ENCODE data around the gene MYF5. TPM values are rescaled to one million over a fixed set of nuclear protein-coding genes. Genes with fewer than 3 reads are reported as not detected.

Gene MYF5
- total RNA-seq, 1 experiment from 2014 or later = not detected

DNA sequence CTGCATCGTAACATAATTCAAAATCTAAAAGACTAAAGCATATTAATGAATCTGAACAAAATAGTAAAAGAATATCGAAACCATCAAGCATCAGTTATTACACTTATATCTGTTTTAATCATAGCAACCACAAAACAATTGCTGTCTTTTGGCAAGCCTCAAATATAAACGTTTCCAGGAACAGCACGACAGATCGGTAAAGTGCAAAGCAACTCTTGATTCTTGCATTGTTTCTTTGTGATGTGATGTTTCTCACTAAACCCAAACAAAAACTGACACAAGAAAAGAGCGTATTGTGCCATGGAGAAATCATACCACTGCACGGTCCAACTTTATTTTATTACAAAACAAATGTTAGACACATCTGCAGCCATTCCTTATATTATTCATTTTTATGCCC, 18.5 kb upstream of the MYF5 start (continued):
- TF ChIP-seq, protein P1, sequence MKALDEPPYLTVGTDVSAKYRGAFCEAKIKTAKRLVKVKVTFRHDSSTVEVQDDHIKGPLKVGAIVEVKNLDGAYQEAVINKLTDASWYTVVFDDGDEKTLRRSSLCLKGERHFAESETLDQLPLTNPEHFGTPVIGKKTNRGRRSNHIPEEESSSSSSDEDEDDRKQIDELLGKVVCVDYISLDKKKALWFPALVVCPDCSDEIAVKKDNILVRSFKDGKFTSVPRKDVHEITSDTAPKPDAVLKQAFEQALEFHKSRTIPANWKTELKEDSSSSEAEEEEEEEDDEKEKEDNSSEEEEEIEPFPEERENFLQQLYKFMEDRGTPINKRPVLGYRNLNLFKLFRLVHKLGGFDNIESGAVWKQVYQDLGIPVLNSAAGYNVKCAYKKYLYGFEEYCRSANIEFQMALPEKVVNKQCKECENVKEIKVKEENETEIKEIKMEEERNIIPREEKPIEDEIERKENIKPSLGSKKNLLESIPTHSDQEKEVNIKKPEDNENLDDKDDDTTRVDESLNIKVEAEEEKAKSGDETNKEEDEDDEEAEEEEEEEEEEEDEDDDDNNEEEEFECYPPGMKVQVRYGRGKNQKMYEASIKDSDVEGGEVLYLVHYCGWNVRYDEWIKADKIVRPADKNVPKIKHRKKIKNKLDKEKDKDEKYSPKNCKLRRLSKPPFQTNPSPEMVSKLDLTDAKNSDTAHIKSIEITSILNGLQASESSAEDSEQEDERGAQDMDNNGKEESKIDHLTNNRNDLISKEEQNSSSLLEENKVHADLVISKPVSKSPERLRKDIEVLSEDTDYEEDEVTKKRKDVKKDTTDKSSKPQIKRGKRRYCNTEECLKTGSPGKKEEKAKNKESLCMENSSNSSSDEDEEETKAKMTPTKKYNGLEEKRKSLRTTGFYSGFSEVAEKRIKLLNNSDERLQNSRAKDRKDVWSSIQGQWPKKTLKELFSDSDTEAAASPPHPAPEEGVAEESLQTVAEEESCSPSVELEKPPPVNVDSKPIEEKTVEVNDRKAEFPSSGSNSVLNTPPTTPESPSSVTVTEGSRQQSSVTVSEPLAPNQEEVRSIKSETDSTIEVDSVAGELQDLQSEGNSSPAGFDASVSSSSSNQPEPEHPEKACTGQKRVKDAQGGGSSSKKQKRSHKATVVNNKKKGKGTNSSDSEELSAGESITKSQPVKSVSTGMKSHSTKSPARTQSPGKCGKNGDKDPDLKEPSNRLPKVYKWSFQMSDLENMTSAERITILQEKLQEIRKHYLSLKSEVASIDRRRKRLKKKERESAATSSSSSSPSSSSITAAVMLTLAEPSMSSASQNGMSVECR (CRISPR knock-in tag; IDR thresholded peaks at IDR 0.05; ENCODE audit: borderline replicate concordance) = no peak
- no peak for TF ChIP-seq NFYB (CRISPR knock-in tag; conservative IDR thresholded peaks at IDR 0.05; ENCODE audit: low read depth)
- TF ChIP-seq, protein P2, sequence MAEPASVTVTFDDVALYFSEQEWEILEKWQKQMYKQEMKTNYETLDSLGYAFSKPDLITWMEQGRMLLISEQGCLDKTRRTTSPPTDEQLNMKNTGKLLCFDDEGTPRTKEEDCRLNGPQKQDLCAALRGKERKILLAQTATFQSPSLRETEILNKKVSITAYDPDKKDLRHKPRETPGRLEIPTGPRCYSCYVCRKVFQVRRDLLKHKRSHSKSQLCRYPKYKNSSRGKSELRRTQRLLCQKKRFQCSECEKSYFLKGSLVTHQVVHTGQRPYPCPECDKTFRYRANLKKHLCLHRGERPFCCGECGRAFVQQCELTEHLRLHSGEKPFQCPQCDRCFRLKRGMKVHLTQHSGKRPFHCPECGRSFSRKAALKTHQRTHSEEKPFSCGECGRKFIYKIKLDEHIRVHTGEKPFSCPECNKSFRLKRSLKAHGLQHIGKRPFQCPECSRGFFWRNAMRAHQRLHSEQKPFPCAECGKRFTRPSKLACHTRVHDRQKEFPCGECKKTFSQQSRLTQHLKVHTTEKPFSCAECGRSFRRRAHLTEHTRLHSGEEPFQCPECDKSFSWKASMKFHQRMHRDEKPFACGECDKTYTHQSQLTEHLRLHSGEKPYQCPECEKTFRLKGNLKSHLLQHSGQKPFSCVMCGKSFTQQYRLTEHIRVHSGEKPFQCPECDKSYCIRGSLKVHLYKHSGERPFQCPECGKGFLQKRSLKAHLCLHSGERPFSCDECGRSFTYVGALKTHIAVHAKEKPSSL (CRISPR knock-in tag; conservative IDR thresholded peaks at IDR 0.05) = no peak
- TF ChIP-seq, protein P3, sequence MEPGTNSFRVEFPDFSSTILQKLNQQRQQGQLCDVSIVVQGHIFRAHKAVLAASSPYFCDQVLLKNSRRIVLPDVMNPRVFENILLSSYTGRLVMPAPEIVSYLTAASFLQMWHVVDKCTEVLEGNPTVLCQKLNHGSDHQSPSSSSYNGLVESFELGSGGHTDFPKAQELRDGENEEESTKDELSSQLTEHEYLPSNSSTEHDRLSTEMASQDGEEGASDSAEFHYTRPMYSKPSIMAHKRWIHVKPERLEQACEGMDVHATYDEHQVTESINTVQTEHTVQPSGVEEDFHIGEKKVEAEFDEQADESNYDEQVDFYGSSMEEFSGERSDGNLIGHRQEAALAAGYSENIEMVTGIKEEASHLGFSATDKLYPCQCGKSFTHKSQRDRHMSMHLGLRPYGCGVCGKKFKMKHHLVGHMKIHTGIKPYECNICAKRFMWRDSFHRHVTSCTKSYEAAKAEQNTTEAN (CRISPR knock-in tag; IDR thresholded peaks at IDR 0.05) = no peak
- TF ChIP-seq, protein P4, sequence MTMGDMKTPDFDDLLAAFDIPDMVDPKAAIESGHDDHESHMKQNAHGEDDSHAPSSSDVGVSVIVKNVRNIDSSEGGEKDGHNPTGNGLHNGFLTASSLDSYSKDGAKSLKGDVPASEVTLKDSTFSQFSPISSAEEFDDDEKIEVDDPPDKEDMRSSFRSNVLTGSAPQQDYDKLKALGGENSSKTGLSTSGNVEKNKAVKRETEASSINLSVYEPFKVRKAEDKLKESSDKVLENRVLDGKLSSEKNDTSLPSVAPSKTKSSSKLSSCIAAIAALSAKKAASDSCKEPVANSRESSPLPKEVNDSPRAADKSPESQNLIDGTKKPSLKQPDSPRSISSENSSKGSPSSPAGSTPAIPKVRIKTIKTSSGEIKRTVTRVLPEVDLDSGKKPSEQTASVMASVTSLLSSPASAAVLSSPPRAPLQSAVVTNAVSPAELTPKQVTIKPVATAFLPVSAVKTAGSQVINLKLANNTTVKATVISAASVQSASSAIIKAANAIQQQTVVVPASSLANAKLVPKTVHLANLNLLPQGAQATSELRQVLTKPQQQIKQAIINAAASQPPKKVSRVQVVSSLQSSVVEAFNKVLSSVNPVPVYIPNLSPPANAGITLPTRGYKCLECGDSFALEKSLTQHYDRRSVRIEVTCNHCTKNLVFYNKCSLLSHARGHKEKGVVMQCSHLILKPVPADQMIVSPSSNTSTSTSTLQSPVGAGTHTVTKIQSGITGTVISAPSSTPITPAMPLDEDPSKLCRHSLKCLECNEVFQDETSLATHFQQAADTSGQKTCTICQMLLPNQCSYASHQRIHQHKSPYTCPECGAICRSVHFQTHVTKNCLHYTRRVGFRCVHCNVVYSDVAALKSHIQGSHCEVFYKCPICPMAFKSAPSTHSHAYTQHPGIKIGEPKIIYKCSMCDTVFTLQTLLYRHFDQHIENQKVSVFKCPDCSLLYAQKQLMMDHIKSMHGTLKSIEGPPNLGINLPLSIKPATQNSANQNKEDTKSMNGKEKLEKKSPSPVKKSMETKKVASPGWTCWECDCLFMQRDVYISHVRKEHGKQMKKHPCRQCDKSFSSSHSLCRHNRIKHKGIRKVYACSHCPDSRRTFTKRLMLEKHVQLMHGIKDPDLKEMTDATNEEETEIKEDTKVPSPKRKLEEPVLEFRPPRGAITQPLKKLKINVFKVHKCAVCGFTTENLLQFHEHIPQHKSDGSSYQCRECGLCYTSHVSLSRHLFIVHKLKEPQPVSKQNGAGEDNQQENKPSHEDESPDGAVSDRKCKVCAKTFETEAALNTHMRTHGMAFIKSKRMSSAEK (CRISPR knock-in tag; IDR thresholded peaks at IDR 0.05; ENCODE audit: borderline replicate concordance) = no peak

DNA sequence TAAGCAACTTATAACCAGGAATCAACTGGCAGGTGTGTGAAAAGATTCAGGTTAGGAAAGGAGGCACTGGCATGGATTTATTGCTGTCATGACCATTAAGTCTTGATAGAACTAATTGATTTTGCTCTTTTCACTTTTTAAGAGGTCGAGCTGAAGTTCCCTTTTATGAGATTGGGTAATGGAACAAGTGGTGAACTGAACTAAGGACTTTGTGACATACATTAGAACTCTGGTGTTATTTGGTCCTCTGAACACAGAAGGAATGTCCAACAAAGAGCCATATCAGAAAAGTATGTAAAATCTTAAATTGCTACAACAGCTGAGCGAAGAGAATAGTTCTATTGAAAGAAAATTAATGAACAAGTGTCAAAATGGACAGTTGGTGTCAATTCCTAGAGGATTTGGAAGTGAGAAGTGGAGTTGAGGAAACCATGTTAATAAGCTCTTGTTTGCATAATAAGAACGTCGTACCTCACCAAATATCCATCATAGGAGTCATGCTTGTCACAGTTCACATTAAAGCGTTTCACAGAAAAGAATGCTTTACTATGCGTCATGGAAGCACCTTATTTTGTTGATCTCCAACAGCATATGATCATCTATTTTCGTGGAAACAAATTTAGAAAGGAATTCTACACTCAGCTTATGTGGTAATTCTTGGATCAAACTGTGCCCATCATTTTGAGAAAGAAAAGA, 17.7 kb upstream of the MYF5 start:
- no peak overlapping the region for H3K4me3 Mint-ChIP-seq
- no peaks in the 10 kb centered on the region for H3K36me3 Mint-ChIP-seq
- no peak for DNase-seq (ENCODE audit: low spot score)
- H3K4me1 Mint-ChIP-seq = peaks cover 17% of the 10 kb centered on the region
- no peaks in the 10 kb centered on the region for H3K9me3 Mint-ChIP-seq
- ChIA-PET CTCF (interaction anchor here (1.0 to 1.8 kb wide), 3 partner anchors 9 to 15 kb away, joined by 3 to 5 read pairs (median 4); no protein-coding TSS in a partner anchor), POLR2A (no interaction called here)
- no peak overlapping the region for H3K27ac Mint-ChIP-seq
- TF ChIP-seq CREM (CRISPR knock-in tag; IDR thresholded peaks at IDR 0.05) (no peak), NR2C2 (CRISPR knock-in tag; IDR thresholded peaks at IDR 0.05) (no peak), ESRRA (CRISPR knock-in tag; IDR thresholded peaks at IDR 0.05; ENCODE audit: borderline replicate concordance) (no peak), RORB (CRISPR knock-in tag; IDR thresholded peaks at IDR 0.05) (no peak), SP1 (CRISPR knock-in tag; conservative IDR thresholded peaks at IDR 0.05) (no peak), ZNF263 (CRISPR knock-in tag; IDR thresholded peaks at IDR 0.05; ENCODE audit: low read depth) (no peak), GABPB1 (CRISPR knock-in tag; IDR thresholded peaks at IDR 0.05) (no peak)
- TF ChIP-seq, protein P3 (CRISPR knock-in tag; IDR thresholded peaks at IDR 0.05) = no peak
- TF ChIP-seq, protein P5, sequence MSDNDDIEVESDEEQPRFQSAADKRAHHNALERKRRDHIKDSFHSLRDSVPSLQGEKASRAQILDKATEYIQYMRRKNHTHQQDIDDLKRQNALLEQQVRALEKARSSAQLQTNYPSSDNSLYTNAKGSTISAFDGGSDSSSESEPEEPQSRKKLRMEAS (CRISPR knock-in tag; IDR thresholded peaks at IDR 0.05) = no peak
- TF ChIP-seq, protein P6, sequence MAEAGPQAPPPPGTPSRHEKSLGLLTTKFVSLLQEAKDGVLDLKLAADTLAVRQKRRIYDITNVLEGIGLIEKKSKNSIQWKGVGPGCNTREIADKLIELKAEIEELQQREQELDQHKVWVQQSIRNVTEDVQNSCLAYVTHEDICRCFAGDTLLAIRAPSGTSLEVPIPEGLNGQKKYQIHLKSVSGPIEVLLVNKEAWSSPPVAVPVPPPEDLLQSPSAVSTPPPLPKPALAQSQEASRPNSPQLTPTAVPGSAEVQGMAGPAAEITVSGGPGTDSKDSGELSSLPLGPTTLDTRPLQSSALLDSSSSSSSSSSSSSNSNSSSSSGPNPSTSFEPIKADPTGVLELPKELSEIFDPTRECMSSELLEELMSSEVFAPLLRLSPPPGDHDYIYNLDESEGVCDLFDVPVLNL (CRISPR knock-in tag; IDR thresholded peaks at IDR 0.05; ENCODE audit: borderline replicate concordance, low read depth) = no peak
- no peak for ATAC-seq
- peaks cover 16% of the 10 kb centered on the region for H3K27me3 Mint-ChIP-seq (ENCODE audit: low read depth)
